ENCODE measurements around the gene PGP. TPM values are rescaled to one million over a fixed set of nuclear protein-coding genes. Genes with fewer than 3 reads are reported as not detected.

Gene PGP
- total RNA-seq, 1 experiment from 2014 or later: 32.6 TPM

DNA sequence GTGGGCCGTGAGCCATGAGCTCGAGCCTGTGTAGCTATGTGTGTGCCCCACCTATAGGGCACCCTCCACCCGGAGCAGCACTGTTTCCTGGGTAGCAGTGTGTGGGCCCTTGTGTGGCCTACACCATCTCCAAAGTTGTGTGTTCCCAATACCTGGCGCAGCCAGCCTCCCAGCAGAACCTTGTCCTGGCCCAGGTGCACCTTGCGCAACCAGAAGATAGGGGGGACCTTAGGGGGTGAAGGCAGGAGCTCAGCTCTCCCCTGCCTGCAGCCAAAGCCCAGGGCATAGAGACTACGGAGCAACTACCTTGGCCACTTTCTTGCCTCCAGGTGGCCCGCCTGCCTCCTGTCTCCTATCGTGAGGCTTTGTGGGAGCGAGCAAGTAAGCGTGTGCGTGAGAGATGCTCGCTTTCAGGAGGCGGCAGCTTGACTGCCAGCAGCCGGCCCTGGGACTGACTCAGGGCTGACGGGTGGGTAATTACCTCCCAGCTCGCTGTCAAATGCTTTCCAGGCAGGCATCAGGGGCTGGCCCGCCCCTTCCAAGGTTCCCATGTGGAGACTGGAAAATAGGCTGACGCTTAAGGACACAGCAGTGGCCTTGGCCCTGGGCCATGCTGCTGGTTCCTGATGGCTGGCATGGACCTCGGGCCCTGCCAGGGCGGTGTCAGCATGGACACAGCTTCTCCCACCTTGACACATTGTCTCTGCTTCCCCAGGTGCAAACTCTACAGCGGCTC is 40.1 kb downstream of the PGP start:
- ChIA-PET RAD21 (ENCODE audit: low non-redundant PET in 1 of 2, low total read pairs in 2 of 2, uncharacterized antibody in 2 of 2, unreplicated experiment in 2 of 2) (no interaction called here), CTCF (no interaction called here), POLR2A (interaction anchor here (1.5 kb wide), 1 partner anchor 19 kb away, joined by 5 read pairs; the partner anchor contains the start of gene TRAF7)
- H3K36me3 ChIP-seq (ENCODE audit: control insufficient read depth in 1 of 2, insufficient read depth in 2 of 2, low read length in 2 of 2): peaks cover 8 to 32% of the 10 kb centered on the region in 2 experiments; a peak in 2 of 4 replicates
- no peaks in the 10 kb centered on the region for H3K27me3 ChIP-seq (ENCODE audit: insufficient read depth, low read length)
- H3K9me2 ChIP-seq (ENCODE audit: insufficient read depth): no peaks in the 10 kb centered on the region
- H4K20me1 ChIP-seq (ENCODE audit: insufficient read depth): no peaks in the 10 kb centered on the region
- no peak overlapping the region for H3K4me2 ChIP-seq (ENCODE audit: low read length)
- no peaks in the 10 kb centered on the region for H3K9me3 ChIP-seq (ENCODE audit: control insufficient read depth in 1 of 2, insufficient read depth in 1 of 2, low read depth in 1 of 2, low read length in 2 of 2)
- H3K79me2 ChIP-seq (ENCODE audit: insufficient read depth, low read length): no peaks in the 10 kb centered on the region
- peaks cover 0 to 5% of the 10 kb centered on the region in 2 experiments; a peak in 1 of 4 replicates for H3K4me1 ChIP-seq (ENCODE audit: control insufficient read depth in 1 of 2, insufficient read depth in 2 of 2, low read length in 2 of 2)
- TF ChIP-seq FOSL1 (IDR thresholded peaks at IDR 0.05; ENCODE audit: low read depth): no peak
- TF ChIP-seq EZH2 (IDR thresholded peaks at IDR 0.05): no peak
- TF ChIP-seq, protein P1, sequence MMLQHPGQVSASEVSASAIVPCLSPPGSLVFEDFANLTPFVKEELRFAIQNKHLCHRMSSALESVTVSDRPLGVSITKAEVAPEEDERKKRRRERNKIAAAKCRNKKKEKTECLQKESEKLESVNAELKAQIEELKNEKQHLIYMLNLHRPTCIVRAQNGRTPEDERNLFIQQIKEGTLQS (IDR thresholded peaks at IDR 0.05): no peak
- no peak for TF ChIP-seq YY1 (IDR thresholded peaks at IDR 0.05; ENCODE audit: extremely low read depth, insufficient replicate concordance, low read depth, low read length)
- no peak for TF ChIP-seq SIN3A (IDR thresholded peaks at IDR 0.05; ENCODE audit: low read depth)
- no peak for TF ChIP-seq SP1 (IDR thresholded peaks at IDR 0.05; ENCODE audit: low read depth)
- TF ChIP-seq, protein P2, sequence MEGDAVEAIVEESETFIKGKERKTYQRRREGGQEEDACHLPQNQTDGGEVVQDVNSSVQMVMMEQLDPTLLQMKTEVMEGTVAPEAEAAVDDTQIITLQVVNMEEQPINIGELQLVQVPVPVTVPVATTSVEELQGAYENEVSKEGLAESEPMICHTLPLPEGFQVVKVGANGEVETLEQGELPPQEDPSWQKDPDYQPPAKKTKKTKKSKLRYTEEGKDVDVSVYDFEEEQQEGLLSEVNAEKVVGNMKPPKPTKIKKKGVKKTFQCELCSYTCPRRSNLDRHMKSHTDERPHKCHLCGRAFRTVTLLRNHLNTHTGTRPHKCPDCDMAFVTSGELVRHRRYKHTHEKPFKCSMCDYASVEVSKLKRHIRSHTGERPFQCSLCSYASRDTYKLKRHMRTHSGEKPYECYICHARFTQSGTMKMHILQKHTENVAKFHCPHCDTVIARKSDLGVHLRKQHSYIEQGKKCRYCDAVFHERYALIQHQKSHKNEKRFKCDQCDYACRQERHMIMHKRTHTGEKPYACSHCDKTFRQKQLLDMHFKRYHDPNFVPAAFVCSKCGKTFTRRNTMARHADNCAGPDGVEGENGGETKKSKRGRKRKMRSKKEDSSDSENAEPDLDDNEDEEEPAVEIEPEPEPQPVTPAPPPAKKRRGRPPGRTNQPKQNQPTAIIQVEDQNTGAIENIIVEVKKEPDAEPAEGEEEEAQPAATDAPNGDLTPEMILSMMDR (IDR thresholded peaks at IDR 0.05 in 2 of 3, conservative IDR thresholded peaks at IDR 0.05 in 1 of 3; ENCODE audit: borderline replicate concordance in 1 of 3, insufficient read depth in 1 of 3, low read depth in 2 of 3, low read length in 2 of 3): no peak
- TF ChIP-seq ELF1 (IDR thresholded peaks at IDR 0.05; ENCODE audit: borderline replicate concordance, low read depth): no peak
- TF ChIP-seq, protein P3, sequence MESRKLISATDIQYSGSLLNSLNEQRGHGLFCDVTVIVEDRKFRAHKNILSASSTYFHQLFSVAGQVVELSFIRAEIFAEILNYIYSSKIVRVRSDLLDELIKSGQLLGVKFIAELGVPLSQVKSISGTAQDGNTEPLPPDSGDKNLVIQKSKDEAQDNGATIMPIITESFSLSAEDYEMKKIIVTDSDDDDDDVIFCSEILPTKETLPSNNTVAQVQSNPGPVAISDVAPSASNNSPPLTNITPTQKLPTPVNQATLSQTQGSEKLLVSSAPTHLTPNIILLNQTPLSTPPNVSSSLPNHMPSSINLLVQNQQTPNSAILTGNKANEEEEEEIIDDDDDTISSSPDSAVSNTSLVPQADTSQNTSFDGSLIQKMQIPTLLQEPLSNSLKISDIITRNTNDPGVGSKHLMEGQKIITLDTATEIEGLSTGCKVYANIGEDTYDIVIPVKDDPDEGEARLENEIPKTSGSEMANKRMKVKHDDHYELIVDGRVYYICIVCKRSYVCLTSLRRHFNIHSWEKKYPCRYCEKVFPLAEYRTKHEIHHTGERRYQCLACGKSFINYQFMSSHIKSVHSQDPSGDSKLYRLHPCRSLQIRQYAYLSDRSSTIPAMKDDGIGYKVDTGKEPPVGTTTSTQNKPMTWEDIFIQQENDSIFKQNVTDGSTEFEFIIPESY (IDR thresholded peaks at IDR 0.05; ENCODE audit: extremely low read depth, insufficient replicate concordance, low read length): no peak
- TF ChIP-seq CBX3 (IDR thresholded peaks at IDR 0.05; ENCODE audit: low read depth): no peak
- TF ChIP-seq CEBPB (IDR thresholded peaks at IDR 0.05; ENCODE audit: low read depth): no peak
- no peak for TF ChIP-seq SRF (IDR thresholded peaks at IDR 0.05; ENCODE audit: low read depth)
- TF ChIP-seq ZNF274 (IDR thresholded peaks at IDR 0.05; ENCODE audit: low read depth, low read length): no peak
- TF ChIP-seq EZH2phosphoT487 (IDR thresholded peaks at IDR 0.05; ENCODE audit: borderline replicate concordance): no peak
- no TSS peak for BruUV-seq (replicated peaks)
- no peak overlapping the region for H3K4me3 ChIP-seq (replicated peaks in 1 of 2; ENCODE audit: low read depth in 1 of 2, low read length in 2 of 2)
- no peak overlapping the region for H3K27ac ChIP-seq (ENCODE audit: low read depth, low read length)
- intact Hi-C loops (cut with micrococcal nuclease): no loop called here
- no peak for ATAC-seq
- H3K9ac ChIP-seq (ENCODE audit: low read length): no peak overlapping the region
- H2AFZ ChIP-seq (ENCODE audit: low read depth, low read length, poor library complexity, severe bottlenecking): no peak overlapping the region
- no peak for DNase-seq (ENCODE audit: low read depth, low spot score)
